OCI-LY7 (cell line): ENCODE data around the gene STOM.

Source experiments
- CTCF ChIP-seq: fragments of 200-600 bp; sonication (generic); conservative IDR thresholded peaks from 2 replicates; pipeline ENCODE4 v1.5.1; 2014; ENCODE audit warnings: mild to moderate bottlenecking, antibody characterized with exemption, low read length, moderate library complexity, mixed read lengths
- EZH2phosphoT487 ChIP-seq: fragments of 200-600 bp; sonication (generic); IDR thresholded peaks from 2 replicates; pipeline ENCODE4 v1.6.1; 2018; ENCODE audit warnings: low read depth, borderline replicate concordance, mild to moderate bottlenecking, mixed run types, antibody characterized with exemption, low read length, moderate library complexity, mixed read lengths

GRCh38 chr9:121350993-121351561 lies 19.0 kb downstream of the STOM start:
- TF ChIP-seq CTCF = no peak
- TF ChIP-seq EZH2phosphoT487 = no peak
